ENCODE measurements around the gene UBL4A. TPM values are rescaled to one million over a fixed set of nuclear protein-coding genes. Genes with fewer than 3 reads are reported as not detected.
A peak's percentile ranks its signal among the peaks of the same experiment; 100 is the strongest.

The UBL4A gene
- total RNA-seq, 1 donor from 2014 or later = 29.2 TPM

DNA sequence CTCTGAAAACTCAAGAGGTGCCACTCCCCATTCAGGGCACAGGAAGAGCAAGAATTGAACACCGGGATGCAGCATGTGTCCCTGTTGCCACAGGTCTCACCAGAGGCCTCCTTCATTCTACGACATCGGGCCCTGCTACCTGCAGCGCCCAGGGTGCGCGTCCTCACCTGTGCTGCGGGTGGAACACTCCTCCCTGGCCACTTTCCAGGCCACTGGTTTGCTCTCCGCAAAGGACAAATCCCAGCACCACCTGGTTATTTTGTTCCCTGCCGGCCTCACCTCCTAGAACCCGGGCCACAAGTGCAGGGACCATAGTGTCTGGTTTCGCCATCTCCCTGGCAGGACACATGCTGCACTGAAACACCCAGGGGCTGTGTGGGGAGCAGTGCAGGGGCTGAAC is 43.9 kb upstream of the UBL4A start:
- TF ChIP-seq, protein P1, sequence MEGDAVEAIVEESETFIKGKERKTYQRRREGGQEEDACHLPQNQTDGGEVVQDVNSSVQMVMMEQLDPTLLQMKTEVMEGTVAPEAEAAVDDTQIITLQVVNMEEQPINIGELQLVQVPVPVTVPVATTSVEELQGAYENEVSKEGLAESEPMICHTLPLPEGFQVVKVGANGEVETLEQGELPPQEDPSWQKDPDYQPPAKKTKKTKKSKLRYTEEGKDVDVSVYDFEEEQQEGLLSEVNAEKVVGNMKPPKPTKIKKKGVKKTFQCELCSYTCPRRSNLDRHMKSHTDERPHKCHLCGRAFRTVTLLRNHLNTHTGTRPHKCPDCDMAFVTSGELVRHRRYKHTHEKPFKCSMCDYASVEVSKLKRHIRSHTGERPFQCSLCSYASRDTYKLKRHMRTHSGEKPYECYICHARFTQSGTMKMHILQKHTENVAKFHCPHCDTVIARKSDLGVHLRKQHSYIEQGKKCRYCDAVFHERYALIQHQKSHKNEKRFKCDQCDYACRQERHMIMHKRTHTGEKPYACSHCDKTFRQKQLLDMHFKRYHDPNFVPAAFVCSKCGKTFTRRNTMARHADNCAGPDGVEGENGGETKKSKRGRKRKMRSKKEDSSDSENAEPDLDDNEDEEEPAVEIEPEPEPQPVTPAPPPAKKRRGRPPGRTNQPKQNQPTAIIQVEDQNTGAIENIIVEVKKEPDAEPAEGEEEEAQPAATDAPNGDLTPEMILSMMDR (IDR thresholded peaks at IDR 0.05; ENCODE audit: unreplicated experiment) = no peak
- no peak for DNase-seq (ENCODE audit: low spot score in 2 of 2, unreplicated experiment in 2 of 2)
- H3K27ac Mint-ChIP-seq = no peak overlapping the region
- no peaks in the 10 kb centered on the region for H3K27me3 Mint-ChIP-seq (ENCODE audit: low read depth)
- peaks cover 7% of the 10 kb centered on the region for H3K9me3 Mint-ChIP-seq
- peaks cover 19% of the 10 kb centered on the region for H3K4me1 Mint-ChIP-seq
- H3K4me3 Mint-ChIP-seq = no peak overlapping the region
- peaks cover 5% of the 10 kb centered on the region for H3K36me3 Mint-ChIP-seq

GRCh38 chrX:154529206-154529612 is 42.8 kb upstream of the UBL4A start:
- TF ChIP-seq, protein P1 (IDR thresholded peaks at IDR 0.05; ENCODE audit: unreplicated experiment) = no peak
- H3K4me1 Mint-ChIP-seq = peaks cover 17% of the 10 kb centered on the region
- H3K36me3 Mint-ChIP-seq = no peaks in the 10 kb centered on the region
- H3K4me3 Mint-ChIP-seq = no peak overlapping the region
- DNase-seq (ENCODE audit: low spot score in 2 of 2, unreplicated experiment in 2 of 2) = no peak
- no peaks in the 10 kb centered on the region for H3K27me3 Mint-ChIP-seq (ENCODE audit: low read depth)
- no peak overlapping the region for H3K27ac Mint-ChIP-seq
- peaks cover 7% of the 10 kb centered on the region for H3K9me3 Mint-ChIP-seq

DNA sequence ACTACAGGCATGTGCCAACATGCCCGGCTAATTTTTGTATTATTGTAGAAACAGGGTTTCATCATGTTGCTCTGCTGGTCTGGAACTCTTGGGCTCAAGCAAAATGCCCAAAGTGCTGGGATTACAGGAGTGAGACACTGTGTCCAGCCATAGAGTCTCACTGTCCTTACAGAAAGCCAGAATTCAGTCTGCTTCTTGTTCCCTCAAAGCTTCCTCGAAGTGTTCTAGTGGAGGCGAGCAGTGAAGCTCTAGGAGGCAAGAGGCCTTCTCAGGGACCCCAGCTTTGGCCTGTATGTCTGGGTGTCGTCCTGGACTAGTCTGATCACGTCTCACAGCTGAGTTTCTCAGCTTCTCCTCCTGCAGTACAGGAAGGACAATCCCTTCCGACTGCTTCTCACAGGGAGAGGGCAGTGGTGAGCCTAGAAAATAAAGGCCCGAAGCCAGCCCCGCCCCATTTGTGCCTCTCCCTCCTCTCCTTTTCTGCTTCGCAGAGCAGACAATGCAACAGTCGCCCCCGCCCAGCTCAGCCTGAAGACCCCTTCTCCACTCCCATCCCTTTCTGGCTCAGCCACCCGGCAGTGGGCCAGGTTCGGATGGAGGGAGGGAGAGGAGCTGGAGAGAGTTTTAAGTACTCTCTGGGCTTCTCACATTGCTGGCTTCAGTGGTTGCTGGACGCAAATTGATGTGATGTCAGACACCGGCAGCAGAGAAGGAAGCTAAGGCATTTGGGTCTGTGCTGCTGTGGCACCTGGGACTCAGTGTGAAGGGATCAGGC is 40.7 kb upstream of the UBL4A start:
- Mint-ChIP-seq H3K4me3 (peak overlapping the region; percentile 55), H3K9me3 (peaks cover 7% of the 10 kb centered on the region), H3K36me3 (no peaks in the 10 kb centered on the region), H3K27me3 (ENCODE audit: low read depth) (no peaks in the 10 kb centered on the region), H3K27ac (peak overlapping the region; percentile 87), H3K4me1 (peaks cover 19% of the 10 kb centered on the region)
- TF ChIP-seq, protein P1 (IDR thresholded peaks at IDR 0.05; ENCODE audit: unreplicated experiment) = peak; percentile 18
- peak; percentile 65 to 74 for DNase-seq (ENCODE audit: low spot score in 2 of 2, unreplicated experiment in 2 of 2)

- TF ChIP-seq, protein P1 (IDR thresholded peaks at IDR 0.05; ENCODE audit: unreplicated experiment) = no peak
- no peaks in the 10 kb centered on the region for H3K27me3 Mint-ChIP-seq (ENCODE audit: low read depth)
- peaks cover 4% of the 10 kb centered on the region for H3K9me3 Mint-ChIP-seq
- DNase-seq (ENCODE audit: low spot score in 2 of 2, unreplicated experiment in 2 of 2) = no peak
- H3K4me1 Mint-ChIP-seq = peaks cover 16% of the 10 kb centered on the region
- H3K27ac Mint-ChIP-seq = peak overlapping the region; percentile 62
- no peak overlapping the region for H3K4me3 Mint-ChIP-seq
- no peaks in the 10 kb centered on the region for H3K36me3 Mint-ChIP-seq
These were observed 39.4 kb upstream of the UBL4A start for GRCh38 chrX:154525606-154526490.

- Mint-ChIP-seq H3K9me3 (peaks cover 4% of the 10 kb centered on the region), H3K4me3 (no peak overlapping the region), H3K27me3 (ENCODE audit: low read depth) (no peaks in the 10 kb centered on the region), H3K27ac (peak overlapping the region; percentile 30), H3K36me3 (no peaks in the 10 kb centered on the region), H3K4me1 (peaks cover 20% of the 10 kb centered on the region)
- no peak for DNase-seq (ENCODE audit: low spot score in 2 of 2, unreplicated experiment in 2 of 2)
- TF ChIP-seq, protein P1 (IDR thresholded peaks at IDR 0.05; ENCODE audit: unreplicated experiment) = no peak
These were observed 33.0 kb upstream of the UBL4A start for GRCh38 chrX:154519389-154519788.

Measured in mesothelial cell of epicardium (in vitro differentiated cells).